Measurements from ENCODE around the gene CEACAM6.
"Not testable (repeated sequence)": the region's sequence is repeated elsewhere in the genome, so short reads cannot be mapped to it uniquely, and the experiment has no call there.

The CEACAM6 gene

DNA sequence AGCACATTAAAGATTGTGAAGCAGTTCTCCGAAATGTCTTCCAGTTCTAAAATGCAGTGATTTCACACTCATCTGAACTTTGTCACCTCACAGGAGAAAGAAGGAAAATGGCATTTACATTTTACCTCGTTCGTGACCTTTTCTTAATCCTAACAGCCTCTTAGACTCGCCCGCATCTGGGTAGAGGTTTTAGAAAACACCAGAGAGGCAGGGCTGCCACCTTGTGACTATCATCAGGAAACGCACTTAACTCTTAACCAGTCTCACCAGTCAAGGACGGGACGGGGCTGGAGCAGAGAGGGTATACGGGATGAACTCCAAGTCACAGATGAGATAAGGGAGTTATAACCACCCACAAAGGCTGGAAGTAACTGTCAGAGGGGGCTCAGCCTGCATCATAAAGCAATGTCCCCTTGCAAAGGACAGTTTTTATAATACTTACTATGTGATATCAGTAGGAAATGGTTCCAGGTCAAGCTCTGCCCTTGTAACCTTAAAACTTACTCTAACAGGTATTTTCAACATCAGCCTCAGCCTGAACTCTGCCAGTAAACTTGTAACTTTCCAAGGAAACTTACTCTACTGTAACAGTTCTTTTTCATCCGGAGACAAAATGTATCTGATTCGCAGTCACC, 8.6 kb upstream of the CEACAM6 start:
- DNase-seq (ENCODE audit: low spot score) = peak; percentile 58

DNA sequence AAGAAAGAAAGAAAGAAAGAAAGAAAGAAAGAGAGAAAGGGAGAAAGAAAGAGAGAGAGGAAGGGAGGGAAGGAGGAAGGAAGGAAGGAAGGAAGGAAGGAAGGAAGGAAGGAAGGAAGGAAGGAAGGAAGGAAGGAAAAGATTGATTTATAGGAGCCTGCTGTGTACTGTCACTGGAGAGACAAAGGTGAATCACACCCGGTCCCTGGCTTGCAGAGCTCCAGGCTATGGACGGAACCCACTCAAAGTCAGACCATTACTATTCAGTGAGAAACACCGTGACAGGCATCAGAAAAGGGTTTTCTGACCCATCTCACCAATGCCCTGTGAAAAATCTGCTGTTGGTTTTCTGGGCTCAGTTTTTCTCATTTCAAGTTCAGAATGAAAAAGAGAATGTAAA, 7.3 kb upstream of the CEACAM6 start:
- DNase-seq (ENCODE audit: low spot score) = no peak

DNA sequence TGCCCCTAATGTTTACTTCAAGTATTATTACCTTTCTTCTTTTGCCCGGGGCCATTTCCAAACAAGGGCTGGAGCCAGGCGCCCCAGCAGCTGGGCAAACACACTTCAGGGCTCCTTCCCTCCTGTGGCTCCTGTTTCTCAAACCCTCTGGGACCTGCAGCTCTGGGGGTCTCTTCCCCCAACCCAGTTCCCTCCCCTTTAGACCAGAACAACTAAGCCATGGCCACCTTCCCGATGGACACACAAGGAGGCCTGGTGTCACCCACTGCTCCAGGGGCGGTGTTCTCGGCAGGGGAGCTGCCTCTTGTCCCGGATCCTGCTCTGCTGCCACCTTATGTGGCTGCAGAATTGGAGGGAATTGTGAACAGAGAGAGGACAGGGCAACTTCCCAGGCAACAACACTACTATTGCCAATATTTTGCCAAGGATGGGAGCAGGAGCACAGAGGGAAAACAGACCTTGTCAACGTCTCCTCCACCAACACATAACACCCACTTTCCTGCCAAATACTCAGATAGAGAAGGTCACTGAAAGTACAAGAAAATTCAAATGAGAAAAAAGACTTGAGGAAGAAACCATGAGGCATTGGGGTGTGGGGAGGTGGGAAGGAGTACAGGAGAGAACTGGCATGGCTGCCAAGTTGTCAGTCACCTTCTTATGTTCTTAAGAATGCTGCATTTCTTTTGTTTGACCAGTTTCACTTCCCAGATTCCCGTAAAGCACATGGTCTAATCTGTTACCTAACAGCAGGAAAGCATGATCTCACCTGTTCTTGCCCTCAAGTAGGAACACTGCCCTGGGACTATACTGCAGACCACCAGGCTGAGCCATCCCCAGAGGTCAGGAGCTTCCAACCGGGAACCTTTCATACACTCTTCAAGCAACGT, 4.8 kb upstream of the CEACAM6 start:
- DNase-seq (ENCODE audit: low spot score) = not testable (repeated sequence)

GRCh38 chr19:41753159-41753558, 2.2 kb upstream of the CEACAM6 start:
- DNase-seq (ENCODE audit: low spot score) = peak; percentile 57

DNA sequence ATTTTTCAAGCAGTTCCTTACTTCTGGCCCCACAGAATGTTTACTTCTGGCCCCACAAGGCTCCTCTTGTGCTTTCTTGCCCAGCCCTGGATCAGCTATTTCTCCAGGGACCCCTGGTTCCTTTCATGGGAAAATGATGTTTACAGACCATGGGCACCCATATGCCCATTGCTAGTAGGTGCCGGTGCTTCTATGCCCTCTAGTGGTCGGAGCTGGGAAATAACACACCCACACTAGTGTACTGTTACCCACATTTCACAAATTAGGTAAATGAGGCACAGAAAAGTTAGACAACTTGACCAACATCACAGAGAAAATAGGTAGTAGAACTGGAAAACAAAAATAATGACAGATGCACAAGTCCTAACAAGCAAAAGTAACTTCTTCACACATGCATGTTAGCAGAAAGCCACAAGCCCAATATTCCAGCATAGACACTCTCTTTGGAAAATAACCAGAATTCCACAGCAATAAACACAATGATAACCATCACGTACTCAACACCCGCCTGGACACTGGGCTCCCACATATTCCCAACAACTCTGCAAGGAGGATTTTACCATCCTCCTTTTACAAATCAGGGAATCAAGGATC, 1.3 kb upstream of the CEACAM6 start:
- DNase-seq (ENCODE audit: low spot score) = peak; percentile 71

DNA sequence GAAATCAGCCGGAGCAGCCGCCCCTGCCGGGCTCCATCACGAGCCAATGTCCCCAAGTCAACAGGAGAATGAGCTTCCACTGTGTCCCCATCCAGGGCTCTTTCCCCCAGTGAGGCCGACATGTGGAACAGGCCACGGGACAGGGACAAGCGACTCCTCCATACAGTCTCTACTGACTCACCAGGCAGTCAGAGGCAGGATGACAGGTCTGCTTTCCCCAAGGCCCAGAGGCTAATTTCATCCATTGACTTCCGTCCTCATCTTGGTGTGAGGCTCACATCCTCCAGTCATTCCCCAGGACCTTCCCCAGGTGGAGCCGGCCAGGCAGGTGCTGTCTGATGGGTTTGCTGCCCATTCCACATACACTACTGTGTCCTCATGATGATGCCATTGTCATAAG, 3.5 kb downstream of the CEACAM6 start:
- no peak for DNase-seq (ENCODE audit: low spot score)

- DNase-seq (ENCODE audit: low spot score) = no peak
These were observed 11.8 kb downstream of the CEACAM6 start for GRCh38 chr19:41767115-41767514.

GRCh38 chr19:41768105-41768504, 12.8 kb downstream of the CEACAM6 start:
- not testable (repeated sequence) for DNase-seq (ENCODE audit: low spot score)

GRCh38 chr19:41769608-41770007, 14.3 kb downstream of the CEACAM6 start:
- no peak for DNase-seq (ENCODE audit: low spot score)

- no peak for DNase-seq (ENCODE audit: low spot score)
These were observed 16.1 kb downstream of the CEACAM6 start for GRCh38 chr19:41771410-41771809.

DNA sequence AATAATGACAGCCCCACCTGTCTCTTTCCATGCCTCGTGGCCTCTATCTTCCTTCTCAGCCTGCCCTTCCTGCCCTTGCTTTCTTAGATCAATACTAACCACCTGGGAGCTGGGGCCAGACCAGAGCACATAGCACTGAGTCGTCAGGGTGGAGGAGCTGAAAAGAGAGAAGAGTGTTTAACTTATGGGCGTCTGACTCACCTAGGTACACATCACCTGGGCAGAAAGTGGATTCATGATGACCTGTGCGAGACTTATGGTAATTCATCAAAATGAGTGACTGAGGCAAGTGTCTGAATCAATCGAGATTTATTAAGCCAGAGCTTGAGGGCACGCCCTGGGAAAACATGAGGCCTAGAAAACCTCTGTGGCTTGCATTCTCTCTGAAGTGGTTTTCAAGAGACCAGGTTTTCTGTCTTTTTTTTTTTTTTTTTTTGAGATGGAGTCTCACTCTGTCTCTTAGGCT, 19.2 kb downstream of the CEACAM6 start:
- peak; percentile 17 for DNase-seq (ENCODE audit: low spot score)

- no peak for DNase-seq (ENCODE audit: low spot score)
These were observed 21.4 kb downstream of the CEACAM6 start for GRCh38 chr19:41776700-41777099.

DNA sequence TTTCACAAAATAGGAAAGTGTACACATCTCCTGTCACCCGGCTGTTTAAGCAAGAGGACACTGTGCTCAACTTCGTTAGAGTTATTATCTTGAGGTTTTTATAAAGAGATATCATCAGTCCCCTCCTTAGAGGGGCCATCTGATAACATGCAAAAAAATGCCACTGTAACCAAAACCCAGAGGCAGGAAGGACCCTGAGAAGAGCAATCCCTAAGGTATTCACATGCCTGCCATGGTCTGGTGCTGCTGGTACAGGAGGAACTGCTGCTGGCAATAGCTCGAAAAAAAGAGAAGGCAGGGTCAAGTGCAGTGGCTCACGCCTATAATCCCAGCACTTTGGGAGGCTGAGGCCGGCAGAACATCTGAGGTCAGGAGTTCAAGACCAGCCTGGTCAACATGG, 28.3 kb downstream of the CEACAM6 start:
- DNase-seq (ENCODE audit: low spot score) = no peak

DNA sequence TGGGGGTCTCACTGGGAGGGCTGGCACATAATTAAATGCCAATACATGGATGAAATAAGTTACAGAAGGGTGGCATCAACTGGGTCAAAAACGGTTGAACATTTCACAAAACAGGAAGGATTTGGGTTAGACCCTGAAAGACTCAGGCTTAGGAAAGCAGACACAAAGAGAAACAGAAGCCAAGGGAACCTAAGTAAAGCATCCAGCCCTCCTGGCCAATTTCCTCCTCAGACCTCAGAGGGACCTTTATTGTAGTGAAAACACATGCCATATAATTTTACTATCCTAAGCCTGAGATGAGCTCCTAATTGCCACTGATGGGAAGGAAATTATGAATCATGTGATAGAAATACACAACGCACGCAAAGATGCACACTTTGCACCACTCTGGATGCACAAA, 29.0 kb downstream of the CEACAM6 start:
- DNase-seq (ENCODE audit: low spot score) = no peak

DNA sequence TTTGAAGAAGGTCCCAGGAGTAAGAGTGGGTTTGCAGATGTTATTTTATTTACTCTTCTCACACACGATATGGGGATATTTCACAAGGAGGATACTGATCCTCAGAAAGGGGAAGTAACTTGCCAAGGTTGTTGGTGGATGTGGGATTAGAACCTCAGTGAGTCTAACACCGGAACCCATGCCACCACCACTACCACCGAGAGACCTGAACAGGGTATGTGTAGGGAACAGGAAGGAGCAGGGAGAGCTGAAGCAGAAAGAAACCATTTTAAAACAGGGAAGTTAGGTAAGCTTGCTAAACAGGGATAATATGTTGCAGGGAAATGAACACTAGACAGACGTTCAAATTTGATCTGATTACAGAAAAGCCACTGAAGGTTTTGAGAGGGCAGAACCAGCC, 29.4 kb downstream of the CEACAM6 start:
- no peak for DNase-seq (ENCODE audit: low spot score)

DNA sequence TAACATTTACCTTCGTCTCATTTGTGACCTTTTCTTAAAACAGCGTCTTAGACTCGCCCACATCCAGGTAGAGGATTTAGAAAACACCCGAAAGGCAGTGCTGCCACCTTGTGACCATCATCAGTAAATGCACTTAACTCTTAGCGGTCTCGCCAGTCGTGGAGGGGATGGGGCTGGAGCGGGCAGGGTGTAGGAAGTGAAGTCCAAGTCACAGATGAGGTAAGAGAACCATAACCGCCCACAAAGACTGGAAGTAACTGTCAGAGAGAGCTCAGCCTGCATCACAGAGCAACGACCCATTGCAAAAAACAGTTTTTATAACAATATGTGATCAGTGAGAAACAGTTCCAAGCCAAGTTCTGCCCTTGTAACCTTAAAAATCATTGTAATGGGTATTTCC, 30.3 kb downstream of the CEACAM6 start:
- DNase-seq (ENCODE audit: low spot score) = peak; percentile 80

DNA sequence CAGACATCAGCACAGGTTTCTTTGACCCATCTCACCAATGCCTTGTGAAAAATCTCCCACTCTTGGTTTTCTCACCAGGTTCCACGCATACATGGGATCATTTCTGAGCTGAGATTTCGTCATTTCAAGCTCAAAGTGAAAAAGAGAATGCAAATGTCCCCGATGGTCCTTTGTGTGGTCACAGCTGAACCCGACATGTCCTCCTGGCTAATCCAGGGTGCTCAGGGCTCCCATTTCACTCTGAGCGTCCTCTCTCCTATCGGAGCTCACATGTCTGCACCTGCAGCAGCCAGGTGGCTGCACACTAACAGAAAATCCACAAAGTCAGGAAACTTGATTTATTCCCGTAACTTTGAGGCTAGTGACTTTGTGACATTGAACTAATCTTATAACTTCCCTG, 31.7 kb downstream of the CEACAM6 start:
- no peak for DNase-seq (ENCODE audit: low spot score)

DNA sequence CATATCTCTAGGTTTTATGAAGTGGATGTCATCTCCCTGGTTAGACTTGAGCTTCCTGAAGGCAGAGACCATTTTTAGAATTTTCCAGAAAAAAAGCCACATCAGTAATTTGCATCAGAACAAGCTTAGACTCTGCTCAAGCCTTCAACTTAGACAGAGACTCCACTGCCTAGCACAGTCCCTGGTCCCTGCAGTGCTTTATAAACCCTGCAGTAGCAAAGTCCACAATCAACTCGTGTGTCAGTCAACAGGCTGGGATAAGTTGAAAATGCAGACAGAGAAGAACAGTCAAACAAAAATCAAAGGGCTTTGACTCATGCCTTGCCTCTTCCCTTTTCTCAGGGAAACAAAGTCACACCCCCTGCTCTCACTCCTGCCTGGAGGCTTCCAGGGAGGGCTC, 33.2 kb downstream of the CEACAM6 start:
- not testable (repeated sequence) for DNase-seq (ENCODE audit: low spot score)

DNA sequence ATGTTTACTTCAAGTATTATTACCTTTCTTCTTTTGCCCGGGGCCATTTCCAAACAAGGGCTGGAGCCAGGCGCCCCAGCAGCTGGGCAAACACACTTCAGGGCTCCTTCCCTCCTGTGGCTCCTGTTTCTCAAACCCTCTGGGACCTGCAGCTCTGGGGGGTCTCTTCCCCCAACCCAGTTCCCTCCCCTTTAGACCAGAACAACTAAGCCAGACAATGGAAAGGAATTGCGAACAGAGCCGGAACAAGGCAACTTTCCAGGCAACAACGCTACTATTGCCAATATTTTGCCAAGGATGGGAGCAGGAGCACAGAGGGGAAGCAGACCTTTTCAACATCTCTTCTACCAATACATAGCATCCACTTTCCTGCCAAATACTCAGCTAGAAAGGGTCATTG, 33.7 kb downstream of the CEACAM6 start:
- not testable (repeated sequence) for DNase-seq (ENCODE audit: low spot score)

GRCh38 chr19:41792513-41793413, 37.4 kb downstream of the CEACAM6 start:
- peak; percentile 43 for DNase-seq (ENCODE audit: low spot score)

GRCh38 chr19:41793414-41793727, 38.0 kb downstream of the CEACAM6 start:
- DNase-seq (ENCODE audit: low spot score) = no peak

- peak; percentile 75 for DNase-seq (ENCODE audit: low spot score)
These were observed 39.7 kb downstream of the CEACAM6 start for GRCh38 chr19:41795031-41795461.

Measured in activated CD4-positive, alpha-beta T cell treated with anti-CD3 and anti-CD28 coated beads, Interleukin-2, Interleukin-4, amounts not matched to agents 100 ng/mL and 50 ng/mL, durations not matched to agents 16 hours and 8 hours (primary cell).